HL-60 (cell line): Measurements from ENCODE around the gene SASH1.
A peak's percentile ranks its signal among the peaks of the same experiment; 100 is the strongest.

Experiments used
- DNase-seq, 2 experiments: peaks; one replicate each; pipeline ENCODE4 v3.0.0-alpha.2; 2010 to 2020; ENCODE audit warnings: low read depth in 1 of 2, low spot score in 1 of 2
- H3K27ac ChIP-seq: fragments of 250-450 bp; sonication (Bioruptor Pico); replicated peaks from 2 replicates; pipeline ENCODE4 v1.5.1; 2020; ENCODE audit warnings: mild to moderate bottlenecking, moderate library complexity
- H3K27me3 ChIP-seq: fragments of 250-450 bp; sonication (Bioruptor Pico); 2 replicates; pipeline ENCODE4 v1.5.1; 2021; ENCODE audit warnings: mild to moderate bottlenecking, moderate library complexity; ENCODE audit not compliant: insufficient read depth, poor library complexity, severe bottlenecking
- H3K4me3 ChIP-seq: replicated peaks from 2 replicates; pipeline ENCODE4 v1.5.1; 2011; ENCODE audit warnings: mild to moderate bottlenecking, control low read depth, low read length; ENCODE audit not compliant: insufficient read depth
- GABPA ChIP-seq: IDR thresholded peaks from 2 replicates; pipeline ENCODE4 v1.6.1; 2012; ENCODE audit warnings: low read depth
- POLR2AphosphoS5 ChIP-seq: IDR thresholded peaks from 2 replicates; pipeline ENCODE4 v1.6.1; 2012; ENCODE audit warnings: low read depth
- REST ChIP-seq: IDR thresholded peaks from 2 replicates; pipeline ENCODE4 v1.6.1; 2012; ENCODE audit warnings: low read depth; ENCODE audit not compliant: insufficient replicate concordance
- SPI1 ChIP-seq: IDR thresholded peaks from 2 replicates; pipeline ENCODE4 v1.6.1; 2012; ENCODE audit warnings: low read depth, mild to moderate bottlenecking, borderline replicate concordance
- TF ChIP-seq, protein P1 (sequence below): IDR thresholded peaks from one replicate; pipeline ENCODE4 v1.5.1; 2011; ENCODE audit warnings: low read length, control low read depth, inconsistent platforms; ENCODE audit not compliant: insufficient read depth

The SASH1 gene

GRCh38 chr6:148367411-148368024 is 24.9 kb downstream of the SASH1 start:
- no peak overlapping the region for H3K4me3 ChIP-seq
- peak in 1 of 2 experiments; percentile 56 for DNase-seq
- H3K27me3 ChIP-seq = no peaks in the 10 kb centered on the region
- TF ChIP-seq REST (no peak), POLR2AphosphoS5 (no peak)
- H3K27ac ChIP-seq = no peak overlapping the region

DNA sequence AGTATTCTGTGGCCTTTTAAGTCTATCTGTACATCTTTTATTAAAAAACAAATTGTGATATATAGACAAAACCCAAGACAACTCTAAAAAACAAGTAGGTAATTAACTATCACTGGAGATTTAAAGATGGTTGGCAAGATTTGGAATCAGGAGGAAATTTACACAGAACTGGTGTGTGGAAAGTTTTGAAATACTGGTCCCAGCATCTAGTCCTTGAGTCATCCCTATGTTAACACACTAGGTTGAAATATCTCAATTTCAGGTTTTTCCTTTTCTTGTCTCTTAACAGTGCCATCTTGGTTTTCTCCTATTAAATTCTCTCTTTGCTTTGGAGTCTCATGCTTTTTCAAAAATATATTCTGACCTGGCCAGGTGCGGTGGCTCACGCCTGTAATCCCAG is 27.5 kb downstream of the SASH1 start:
- Histone ChIP-seq H3K27ac (no peak overlapping the region), H3K27me3 (no peaks in the 10 kb centered on the region), H3K4me3 (no peak overlapping the region)
- TF ChIP-seq SPI1 = no peak
- no peak for TF ChIP-seq REST
- TF ChIP-seq GABPA = no peak
- TF ChIP-seq, protein P1, sequence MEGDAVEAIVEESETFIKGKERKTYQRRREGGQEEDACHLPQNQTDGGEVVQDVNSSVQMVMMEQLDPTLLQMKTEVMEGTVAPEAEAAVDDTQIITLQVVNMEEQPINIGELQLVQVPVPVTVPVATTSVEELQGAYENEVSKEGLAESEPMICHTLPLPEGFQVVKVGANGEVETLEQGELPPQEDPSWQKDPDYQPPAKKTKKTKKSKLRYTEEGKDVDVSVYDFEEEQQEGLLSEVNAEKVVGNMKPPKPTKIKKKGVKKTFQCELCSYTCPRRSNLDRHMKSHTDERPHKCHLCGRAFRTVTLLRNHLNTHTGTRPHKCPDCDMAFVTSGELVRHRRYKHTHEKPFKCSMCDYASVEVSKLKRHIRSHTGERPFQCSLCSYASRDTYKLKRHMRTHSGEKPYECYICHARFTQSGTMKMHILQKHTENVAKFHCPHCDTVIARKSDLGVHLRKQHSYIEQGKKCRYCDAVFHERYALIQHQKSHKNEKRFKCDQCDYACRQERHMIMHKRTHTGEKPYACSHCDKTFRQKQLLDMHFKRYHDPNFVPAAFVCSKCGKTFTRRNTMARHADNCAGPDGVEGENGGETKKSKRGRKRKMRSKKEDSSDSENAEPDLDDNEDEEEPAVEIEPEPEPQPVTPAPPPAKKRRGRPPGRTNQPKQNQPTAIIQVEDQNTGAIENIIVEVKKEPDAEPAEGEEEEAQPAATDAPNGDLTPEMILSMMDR = no peak
- no peak for TF ChIP-seq POLR2AphosphoS5
- DNase-seq = peak in 1 of 2 experiments; percentile 56

GRCh38 chr6:148374040-148374774 is 31.6 kb downstream of the SASH1 start:
- H3K4me3 ChIP-seq = no peak overlapping the region
- DNase-seq = no peak
- no peak for TF ChIP-seq GABPA
- no peak for TF ChIP-seq POLR2AphosphoS5
- no peak overlapping the region for H3K27ac ChIP-seq
- H3K27me3 ChIP-seq = no peaks in the 10 kb centered on the region

DNA sequence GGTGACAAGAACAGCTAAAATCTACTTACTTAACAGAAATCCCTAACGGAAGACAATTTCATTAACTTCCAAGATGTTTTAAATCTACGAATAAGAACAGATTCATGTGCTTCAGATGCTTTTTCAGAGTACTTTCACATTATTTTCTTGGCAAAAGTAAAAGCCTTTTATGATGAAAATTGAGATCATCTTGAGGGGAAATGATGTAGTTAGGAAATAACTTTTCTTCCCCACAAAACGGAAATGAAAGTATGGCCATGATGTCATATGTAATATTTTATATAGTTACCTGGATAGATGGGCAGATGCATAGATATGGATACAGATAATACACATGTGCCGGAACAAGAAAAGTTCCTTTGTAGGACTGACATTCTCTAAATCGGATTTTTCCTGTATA is 32.8 kb downstream of the SASH1 start:
- H3K27me3 ChIP-seq = no peaks in the 10 kb centered on the region
- no peak overlapping the region for H3K27ac ChIP-seq
- no peak overlapping the region for H3K4me3 ChIP-seq
- no peak for TF ChIP-seq POLR2AphosphoS5
- no peak for TF ChIP-seq SPI1
- TF ChIP-seq, protein P1 = no peak
- no peak for TF ChIP-seq GABPA
- no peak for TF ChIP-seq REST
- no peak for DNase-seq
